Measurements from ENCODE around the gene PTMS. TPM values are rescaled to one million over a fixed set of nuclear protein-coding genes. Genes with fewer than 3 reads are reported as not detected.

Gene PTMS
- polyA plus RNA-seq, 1 experiment = 234 TPM

DNA sequence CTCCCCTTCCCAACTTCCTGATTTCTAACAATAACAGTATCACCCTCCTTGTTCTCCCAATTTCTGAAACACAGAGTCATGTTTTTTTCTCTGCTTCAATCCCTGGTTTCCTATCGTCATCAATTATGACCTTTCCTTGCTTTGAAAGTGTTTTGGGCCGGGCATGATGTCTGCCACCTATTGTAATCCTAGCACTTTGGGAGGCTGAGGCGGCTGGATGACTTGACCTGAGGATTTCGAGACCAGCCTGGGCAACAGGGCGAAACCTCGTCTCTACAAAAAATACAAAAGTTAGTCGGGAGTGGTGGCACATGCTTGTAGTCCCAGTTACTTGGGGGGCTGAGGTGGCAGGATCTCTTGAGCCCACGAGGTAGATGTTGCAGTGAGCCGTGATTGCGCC lies 42.9 kb downstream of the PTMS start:
- POLR2A ChIA-PET = interaction anchor here (0.7 kb wide), 1 partner anchor 43 kb away, joined by 3 read pairs; no protein-coding TSS in a partner anchor
- CTCF ChIA-PET = interaction anchor here (0.9 to 1.5 kb wide), 3 partner anchors 16 to 22 kb away, joined by 3 read pairs; no protein-coding TSS in a partner anchor

DNA sequence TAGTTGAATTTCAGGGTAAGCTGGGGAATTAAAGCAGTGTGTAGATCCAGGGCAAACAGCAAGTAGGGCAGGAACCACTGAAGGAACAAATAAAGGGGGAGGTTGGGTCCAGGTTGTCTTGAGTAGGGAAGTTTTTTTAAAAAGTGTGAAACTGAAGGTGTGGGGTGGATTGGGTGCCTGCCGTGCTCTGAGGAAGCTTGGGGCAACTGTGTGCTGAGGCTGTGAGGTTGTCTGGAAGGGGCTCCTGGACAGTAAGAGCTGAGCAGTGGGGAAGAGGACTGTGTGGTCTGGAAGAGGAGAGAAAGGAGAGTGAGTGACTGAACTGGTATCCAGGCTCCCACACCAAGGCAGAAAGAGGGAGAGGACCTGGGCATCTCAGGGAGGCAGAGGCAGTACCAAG lies 44.6 kb downstream of the PTMS start:
- Histone ChIP-seq H3K36me3 (ENCODE audit: control insufficient read depth, insufficient read depth, low read length) (no peaks in the 10 kb centered on the region), H3K27me3 (ENCODE audit: control insufficient read depth, insufficient read depth, low read length) (peaks cover 7% of the 10 kb centered on the region), H3K4me3 (ENCODE audit: low read depth, low read length) (no peak overlapping the region)
- ChIA-PET CTCF (interaction anchor here (0.7 to 1.5 kb wide), 2 partner anchors 19 to 34 kb away, joined by 3 read pairs; no protein-coding TSS in a partner anchor), POLR2A (interaction anchor here (0.5 to 0.6 kb wide), 2 partner anchors 57 to 133 kb away, joined by 5 to 11 read pairs; partner anchors contain the start of gene C12orf57)
- TF ChIP-seq, protein P1, sequence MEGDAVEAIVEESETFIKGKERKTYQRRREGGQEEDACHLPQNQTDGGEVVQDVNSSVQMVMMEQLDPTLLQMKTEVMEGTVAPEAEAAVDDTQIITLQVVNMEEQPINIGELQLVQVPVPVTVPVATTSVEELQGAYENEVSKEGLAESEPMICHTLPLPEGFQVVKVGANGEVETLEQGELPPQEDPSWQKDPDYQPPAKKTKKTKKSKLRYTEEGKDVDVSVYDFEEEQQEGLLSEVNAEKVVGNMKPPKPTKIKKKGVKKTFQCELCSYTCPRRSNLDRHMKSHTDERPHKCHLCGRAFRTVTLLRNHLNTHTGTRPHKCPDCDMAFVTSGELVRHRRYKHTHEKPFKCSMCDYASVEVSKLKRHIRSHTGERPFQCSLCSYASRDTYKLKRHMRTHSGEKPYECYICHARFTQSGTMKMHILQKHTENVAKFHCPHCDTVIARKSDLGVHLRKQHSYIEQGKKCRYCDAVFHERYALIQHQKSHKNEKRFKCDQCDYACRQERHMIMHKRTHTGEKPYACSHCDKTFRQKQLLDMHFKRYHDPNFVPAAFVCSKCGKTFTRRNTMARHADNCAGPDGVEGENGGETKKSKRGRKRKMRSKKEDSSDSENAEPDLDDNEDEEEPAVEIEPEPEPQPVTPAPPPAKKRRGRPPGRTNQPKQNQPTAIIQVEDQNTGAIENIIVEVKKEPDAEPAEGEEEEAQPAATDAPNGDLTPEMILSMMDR (IDR thresholded peaks at IDR 0.05; ENCODE audit: insufficient read depth, low read depth, low read length) = no peak
- DNase-seq (ENCODE audit: low read depth) = no peak

More for the DNA sequence above, 42.9 kb downstream of the PTMS start:
- DNase-seq (ENCODE audit: low read depth) = no peak
- TF ChIP-seq, protein P1 (IDR thresholded peaks at IDR 0.05; ENCODE audit: insufficient read depth, low read depth, low read length) = no peak
- H3K36me3 ChIP-seq (ENCODE audit: control insufficient read depth, insufficient read depth, low read length) = no peaks in the 10 kb centered on the region
- no peak overlapping the region for H3K4me3 ChIP-seq (ENCODE audit: low read depth, low read length)
- H3K27me3 ChIP-seq (ENCODE audit: control insufficient read depth, insufficient read depth, low read length) = peaks cover 4% of the 10 kb centered on the region

DNA sequence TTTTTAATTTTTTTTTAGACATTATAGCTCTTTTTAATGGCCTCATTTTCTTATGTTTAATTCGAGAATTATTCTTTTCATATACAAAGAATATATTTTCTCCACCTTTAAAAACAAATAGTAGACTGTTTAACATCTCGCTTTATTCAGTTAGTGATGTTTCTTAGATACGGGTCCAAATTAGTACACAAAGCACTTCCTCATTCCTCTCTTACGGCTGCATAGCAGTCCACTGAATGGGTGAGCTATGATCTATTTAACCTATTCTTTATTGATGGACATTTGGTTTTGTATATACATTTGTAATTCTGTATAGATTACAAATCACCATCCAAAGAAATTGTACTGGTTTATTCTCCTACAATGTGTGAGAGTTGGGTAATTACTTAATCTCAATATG lies 47.2 kb downstream of the PTMS start:
- POLR2A ChIA-PET = interaction anchor here (1.0 kb wide), 1 partner anchor 8 kb away, joined by 3 read pairs; no protein-coding TSS in a partner anchor
- Histone ChIP-seq H3K36me3 (ENCODE audit: control insufficient read depth, insufficient read depth, low read length) (no peaks in the 10 kb centered on the region), H3K4me3 (ENCODE audit: low read depth, low read length) (no peak overlapping the region), H3K27me3 (ENCODE audit: control insufficient read depth, insufficient read depth, low read length) (peaks cover 9% of the 10 kb centered on the region)
- no peak for DNase-seq (ENCODE audit: low read depth)
- TF ChIP-seq, protein P1 (IDR thresholded peaks at IDR 0.05; ENCODE audit: insufficient read depth, low read depth, low read length) = no peak
- CTCF ChIA-PET = interaction anchor here (1.0 to 2.4 kb wide), 3 partner anchors 12 to 47 kb away, joined by 3 to 6 read pairs (median 6); partner anchors contain the start of gene PTMS

DNA sequence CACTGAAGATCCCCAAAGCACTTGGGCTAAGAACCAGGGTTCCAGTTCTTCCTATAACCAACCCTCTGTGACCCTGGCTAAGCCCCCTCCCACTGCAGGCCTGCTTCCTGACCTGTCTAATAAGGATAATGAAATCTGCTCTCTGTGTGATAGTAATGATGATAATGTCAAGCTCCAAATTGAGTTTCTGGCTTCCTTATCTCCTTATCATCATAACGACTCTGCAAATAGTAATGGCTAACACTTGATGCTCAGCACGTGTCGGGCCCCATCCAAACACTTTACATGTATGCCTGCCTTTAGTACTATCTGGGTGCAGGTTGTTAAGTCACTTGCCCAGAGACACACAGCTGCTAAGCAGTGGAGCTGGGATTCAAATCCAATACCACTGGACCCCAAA lies 50.4 kb downstream of the PTMS start:
- H3K4me3 ChIP-seq (ENCODE audit: low read depth, low read length) = no peak overlapping the region
- POLR2A ChIA-PET = no interaction called here
- no peak for DNase-seq (ENCODE audit: low read depth)
- CTCF ChIA-PET = interaction anchor here (0.9 to 2.0 kb wide), 3 partner anchors 9 to 64 kb away, joined by 3 to 5 read pairs (median 4); partner anchors contain the start of gene MLF2
- TF ChIP-seq, protein P1 (IDR thresholded peaks at IDR 0.05; ENCODE audit: insufficient read depth, low read depth, low read length) = no peak
- peaks cover 5% of the 10 kb centered on the region for H3K27me3 ChIP-seq (ENCODE audit: control insufficient read depth, insufficient read depth, low read length)
- no peaks in the 10 kb centered on the region for H3K36me3 ChIP-seq (ENCODE audit: control insufficient read depth, insufficient read depth, low read length)

DNA sequence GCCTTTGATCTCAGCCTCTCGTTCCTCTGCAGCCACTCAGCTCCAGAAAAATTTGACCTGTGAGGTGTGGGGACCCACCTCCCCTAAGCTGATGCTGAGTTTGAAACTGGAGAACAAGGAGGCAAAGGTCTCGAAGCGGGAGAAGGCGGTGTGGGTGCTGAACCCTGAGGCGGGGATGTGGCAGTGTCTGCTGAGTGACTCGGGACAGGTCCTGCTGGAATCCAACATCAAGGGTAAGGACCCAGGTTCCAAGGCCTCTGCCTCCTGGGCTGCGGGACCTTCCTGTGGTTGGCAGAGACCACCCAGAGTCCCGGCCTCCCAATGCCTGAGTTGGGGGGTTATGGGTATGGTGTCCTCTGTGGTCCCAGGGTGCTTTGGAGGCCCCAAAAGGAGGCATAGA lies 50.9 kb downstream of the PTMS start:
- Histone ChIP-seq H3K36me3 (ENCODE audit: control insufficient read depth, insufficient read depth, low read length) (no peaks in the 10 kb centered on the region), H3K27me3 (ENCODE audit: control insufficient read depth, insufficient read depth, low read length) (peaks cover 5% of the 10 kb centered on the region), H3K4me3 (ENCODE audit: low read depth, low read length) (no peak overlapping the region)
- CTCF ChIA-PET = interaction anchor here (0.9 to 2.0 kb wide), 2 partner anchors 8 to 65 kb away, joined by 4 to 5 read pairs; partner anchors contain the start of gene MLF2
- POLR2A ChIA-PET = no interaction called here
- TF ChIP-seq, protein P1 (IDR thresholded peaks at IDR 0.05; ENCODE audit: insufficient read depth, low read depth, low read length) = no peak
- DNase-seq (ENCODE audit: low read depth) = no peak

Measured in BJ (cell line).